HepG2 (cell line): ENCODE measurements around the gene INO80C. TPM values are rescaled to one million over a fixed set of nuclear protein-coding genes. Genes with fewer than 3 reads are reported as not detected.

Experiments
- ARID4A ChIP-seq: sonication (generic); formaldehyde crosslinking; IDR thresholded peaks from 2 replicates; pipeline ENCODE4 v1.5.0; 2020; ENCODE audit warnings: mild to moderate bottlenecking, missing genetic modification reagents, borderline replicate concordance
- ATF2 ChIP-seq: sonication (generic); formaldehyde crosslinking; IDR thresholded peaks from 2 replicates; pipeline ENCODE4 v1.4.0; 2020; ENCODE audit warnings: missing genetic modification reagents
- EED ChIP-seq: sonication (generic); formaldehyde crosslinking; IDR thresholded peaks from 2 replicates; pipeline ENCODE4 v1.5.0; 2020; ENCODE audit warnings: mild to moderate bottlenecking, missing genetic modification reagents
- HES4 ChIP-seq: sonication (generic); formaldehyde crosslinking; IDR thresholded peaks from 2 replicates; pipeline ENCODE4 v1.9.0; 2021; ENCODE audit warnings: mild to moderate bottlenecking, missing genetic modification reagents, borderline replicate concordance
- KIAA2018 ChIP-seq: sonication (generic); formaldehyde crosslinking; IDR thresholded peaks from 2 replicates; pipeline ENCODE4 v1.5.0; 2020; ENCODE audit warnings: mild to moderate bottlenecking, missing genetic modification reagents, borderline replicate concordance
- MYC ChIP-seq: sonication (generic); formaldehyde crosslinking; IDR thresholded peaks from 2 replicates; pipeline ENCODE4 v1.9.0; 2021; ENCODE audit warnings: missing genetic modification reagents, borderline replicate concordance
- SNAI1 ChIP-seq: sonication (generic); formaldehyde crosslinking; IDR thresholded peaks from 2 replicates; pipeline ENCODE4 v1.5.0; 2020; ENCODE audit warnings: mild to moderate bottlenecking, missing genetic modification reagents, borderline replicate concordance
- ZNF503 ChIP-seq: sonication (generic); formaldehyde crosslinking; IDR thresholded peaks from 2 replicates; pipeline ENCODE4 v1.4.0; 2020; ENCODE audit warnings: missing genetic modification reagents
- ZNF574 ChIP-seq: sonication (generic); formaldehyde crosslinking; IDR thresholded peaks from 2 replicates; pipeline ENCODE4 v1.4.0; 2020; ENCODE audit warnings: missing genetic modification reagents
- ZNF720 ChIP-seq: sonication (generic); formaldehyde crosslinking; IDR thresholded peaks from 2 replicates; pipeline ENCODE4 v1.4.0; 2020; ENCODE audit warnings: missing genetic modification reagents
- polyA plus RNA-seq, 8 experiments: library from polyadenylated mRNA; depleted of rRNA in 3 of 8; stranded (reverse) in 7 of 8; unstranded in 1 of 8; fragments of >200 nt; fragmentation: Illumina TruSeq in 4 of 8; extraction: Trizol in 4 of 8; gene quantifications; 2 replicates each; pipeline versions ENCODE4 v1.2.1 to v1.2.3, GENCODE V29; 2011 to 2016; ENCODE audit warnings: low read depth in 4 of 8, missing spikeins in 1 of 8, mixed read lengths in 1 of 8; ENCODE audit not compliant: insufficient read depth in 1 of 8
- total RNA-seq, 5 experiments: library from RNA; depleted of rRNA; stranded (reverse); fragments of >200 nt; fragmentation: Illumina TruSeq; extraction: Trizol; gene quantifications; 2 replicates each; pipeline ENCODE4 v1.2.3, GENCODE V29; 2016; ENCODE audit warnings: low read depth in 1 of 5

Gene INO80C
- total and polyA plus RNA-seq, 2 of the 13 experiments (the other 11 are each of a cell fraction or from before 2014, with no cell fraction given) = 8.2 to 15.4 TPM

GRCh38 chr18:35481960-35482366 is 15.8 kb downstream of the INO80C start (continued):
- no peak for TF ChIP-seq ZNF574 (CRISPR knock-in tag)
- no peak for TF ChIP-seq MYC
- no peak for TF ChIP-seq SNAI1 (CRISPR knock-in tag)
- no peak for TF ChIP-seq ZNF503 (CRISPR knock-in tag)
- no peak for TF ChIP-seq ZNF720 (CRISPR knock-in tag)
- no peak; the same call in 1 of the 2 replicates for TF ChIP-seq ATF2 (CRISPR knock-in tag)
- no peak for TF ChIP-seq EED (CRISPR knock-in tag)
- peak; percentile 27; the same call in 1 of the 2 replicates for TF ChIP-seq ARID4A (CRISPR knock-in tag)
- no peak for TF ChIP-seq KIAA2018
- TF ChIP-seq HES4 (CRISPR knock-in tag) = no peak
